Middle frontal gyrus (tissue), 1 donor: ENCODE data around the gene PCDHGB5.

Experiments used
- DNase-seq: peaks from one replicate; pipeline ENCODE4 v3.0.0-alpha.2; 2015; ENCODE audit warnings: low spot score; ENCODE audit errors: extremely low spot score

The PCDHGB5 gene

GRCh38 chr5:141439411-141440141 is 41.8 kb downstream of the PCDHGB5 start:
- no peak for DNase-seq

- DNase-seq, result no peak
Measured at GRCh38 chr5:141440341-141440740, 42.6 kb downstream of the PCDHGB5 start.

GRCh38 chr5:141441571-141442170 is 43.9 kb downstream of the PCDHGB5 start:
- no peak for DNase-seq
